ENCODE measurements around the gene PCNX2.

GRCh38 chr1:233229288-233229687, 66.2 kb downstream of the PCNX2 start:
- TF ChIP-seq, protein P1, sequence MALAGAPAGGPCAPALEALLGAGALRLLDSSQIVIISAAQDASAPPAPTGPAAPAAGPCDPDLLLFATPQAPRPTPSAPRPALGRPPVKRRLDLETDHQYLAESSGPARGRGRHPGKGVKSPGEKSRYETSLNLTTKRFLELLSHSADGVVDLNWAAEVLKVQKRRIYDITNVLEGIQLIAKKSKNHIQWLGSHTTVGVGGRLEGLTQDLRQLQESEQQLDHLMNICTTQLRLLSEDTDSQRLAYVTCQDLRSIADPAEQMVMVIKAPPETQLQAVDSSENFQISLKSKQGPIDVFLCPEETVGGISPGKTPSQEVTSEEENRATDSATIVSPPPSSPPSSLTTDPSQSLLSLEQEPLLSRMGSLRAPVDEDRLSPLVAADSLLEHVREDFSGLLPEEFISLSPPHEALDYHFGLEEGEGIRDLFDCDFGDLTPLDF (CRISPR knock-in tag; IDR thresholded peaks at IDR 0.05), result no peak
- TF ChIP-seq FOXP1 (CRISPR knock-in tag; IDR thresholded peaks at IDR 0.05; ENCODE audit: borderline replicate concordance) (no peak), ELF4 (CRISPR knock-in tag; IDR thresholded peaks at IDR 0.05; ENCODE audit: low read depth) (no peak), USF1 (CRISPR knock-in tag; IDR thresholded peaks at IDR 0.05) (no peak)
- TF ChIP-seq, protein P2, sequence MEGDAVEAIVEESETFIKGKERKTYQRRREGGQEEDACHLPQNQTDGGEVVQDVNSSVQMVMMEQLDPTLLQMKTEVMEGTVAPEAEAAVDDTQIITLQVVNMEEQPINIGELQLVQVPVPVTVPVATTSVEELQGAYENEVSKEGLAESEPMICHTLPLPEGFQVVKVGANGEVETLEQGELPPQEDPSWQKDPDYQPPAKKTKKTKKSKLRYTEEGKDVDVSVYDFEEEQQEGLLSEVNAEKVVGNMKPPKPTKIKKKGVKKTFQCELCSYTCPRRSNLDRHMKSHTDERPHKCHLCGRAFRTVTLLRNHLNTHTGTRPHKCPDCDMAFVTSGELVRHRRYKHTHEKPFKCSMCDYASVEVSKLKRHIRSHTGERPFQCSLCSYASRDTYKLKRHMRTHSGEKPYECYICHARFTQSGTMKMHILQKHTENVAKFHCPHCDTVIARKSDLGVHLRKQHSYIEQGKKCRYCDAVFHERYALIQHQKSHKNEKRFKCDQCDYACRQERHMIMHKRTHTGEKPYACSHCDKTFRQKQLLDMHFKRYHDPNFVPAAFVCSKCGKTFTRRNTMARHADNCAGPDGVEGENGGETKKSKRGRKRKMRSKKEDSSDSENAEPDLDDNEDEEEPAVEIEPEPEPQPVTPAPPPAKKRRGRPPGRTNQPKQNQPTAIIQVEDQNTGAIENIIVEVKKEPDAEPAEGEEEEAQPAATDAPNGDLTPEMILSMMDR (IDR thresholded peaks at IDR 0.05), result no peak

Data from WTC11 (cell line).